Gastroesophageal sphincter (tissue), 4 donors: Measurements from ENCODE around the gene RIC1. TPM values are rescaled to one million over a fixed set of nuclear protein-coding genes. Genes with fewer than 3 reads are reported as not detected.
"Not testable (repeated sequence)": the region's sequence is repeated elsewhere in the genome, so short reads cannot be mapped to it uniquely, and the experiment has no call there.

Experiments
- ATAC-seq: fragments of 150-250 bp; one replicate; pipeline ENCODE4 v1.9.1; 2016; ENCODE audit warnings: mild to moderate bottlenecking, moderate library complexity
- H3K27ac ChIP-seq, 4 donors: fragments of 200-600 bp; sonication (generic) in 3 of 4; 1 replicate in 3 of 4; 2 replicates in 1 of 4; pipeline ENCODE4 v1.5.1; 2016 to 2019
- H3K27me3 ChIP-seq: fragments of 200-600 bp; sonication (generic); one replicate; pipeline ENCODE4 v1.5.1; 2019
- H3K36me3 ChIP-seq, 2 donors: fragments of 200-600 bp; sonication (generic); one replicate each; pipeline ENCODE4 v1.5.1; 2019; ENCODE audit warnings: control low read depth in 1 of 2
- H3K4me1 ChIP-seq, 3 donors: fragments of 200-600 bp; sonication (generic); 1 replicate in 2 of 3; 2 replicates in 1 of 3; pipeline ENCODE4 v1.5.1; 2016 to 2019; ENCODE audit warnings: control low read depth in 2 of 3
- H3K4me3 ChIP-seq, 2 donors: fragments of 200-600 bp; sonication (generic); one replicate each; pipeline ENCODE4 v1.5.1; 2019; ENCODE audit warnings: mild to moderate bottlenecking in 1 of 2, moderate library complexity in 1 of 2
- H3K9me3 ChIP-seq, 3 donors: fragments of 200-600 bp; sonication (generic); one replicate each; pipeline ENCODE4 v1.5.1; 2017 to 2019; ENCODE audit warnings: control low read depth in 2 of 3
- EP300 ChIP-seq: sonication (generic); formaldehyde crosslinking; IDR thresholded peaks from one replicate; pipeline ENCODE4 v1.6.1; 2017; ENCODE audit warnings: antibody characterized with exemption, mild to moderate bottlenecking
- POLR2A ChIP-seq, 2 donors: fragments of 450-650 bp; IDR thresholded peaks; one replicate each; pipeline ENCODE4 v1.6.1; 2017; ENCODE audit warnings: antibody characterized with exemption in 2 of 2, mild to moderate bottlenecking in 2 of 2, moderate library complexity in 1 of 2
- POLR2AphosphoS5 ChIP-seq: sonication (generic); formaldehyde crosslinking; IDR thresholded peaks from one replicate; pipeline ENCODE4 v1.6.1; 2017; ENCODE audit warnings: antibody characterized with exemption
- WGBS, 2 donors: methylation state at CpG; one replicate each; pipeline ENCODE4 v1.1.5; 2018; ENCODE audit warnings: low coverage in 1 of 2; 5-methylcytosine and 5-hydroxymethylcytosine counted together
- total RNA-seq, 4 donors: library from RNA; depleted of rRNA; stranded (reverse); fragments of >200 nt; gene quantifications; one replicate each; pipeline ENCODE4 v1.1.0, GENCODE V29; 2016
- TF ChIP-seq, protein P1 (sequence below), 4 experiments: fragments of 200-600 bp in 2 of 4; fragments of 450-650 bp in 2 of 4; sonication (generic) in 1 of 4; IDR thresholded peaks; one replicate each; pipeline ENCODE4 v1.5.1; 2017 to 2019; ENCODE audit warnings: antibody characterized with exemption in 4 of 4, mild to moderate bottlenecking in 2 of 4, moderate library complexity in 2 of 4

Gene RIC1
- total RNA-seq, 4 donors from 2014 or later: 39.2 to 60.5 (median 47.2) TPM

DNA sequence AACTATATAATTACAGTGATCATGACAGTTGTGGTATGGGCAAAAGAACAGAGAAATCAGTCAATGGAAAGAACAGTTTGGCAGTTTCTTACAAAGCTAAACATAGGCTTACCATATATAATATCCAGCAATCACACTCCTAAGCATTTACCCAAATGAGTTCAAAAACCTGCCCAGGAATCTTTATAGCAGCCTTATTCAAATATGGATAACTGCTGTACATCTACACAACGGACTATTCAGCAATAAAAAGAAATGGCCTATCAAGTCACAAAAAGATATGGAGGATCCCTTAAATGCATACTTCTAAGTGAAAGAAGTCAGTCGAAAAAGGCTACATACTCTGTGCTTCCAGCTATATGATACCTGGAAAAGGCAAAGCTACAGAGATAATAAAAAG lies 167.4 kb downstream of the RIC1 start:
- Histone ChIP-seq H3K4me3 (no peak overlapping the region), H3K36me3 (peaks cover 0 to 18% of the 10 kb centered on the region in 2 donors), H3K27ac (no peak overlapping the region), H3K9me3 (no peaks in the 10 kb centered on the region), H3K27me3 (no peaks in the 10 kb centered on the region), H3K4me1 (peaks cover 1 to 15% (median 2%) of the 10 kb centered on the region in 3 donors)
- TF ChIP-seq POLR2A (IDR thresholded peaks at IDR 0.05) (no peak), POLR2AphosphoS5 (no peak), EP300 (no peak)
- TF ChIP-seq, protein P1, sequence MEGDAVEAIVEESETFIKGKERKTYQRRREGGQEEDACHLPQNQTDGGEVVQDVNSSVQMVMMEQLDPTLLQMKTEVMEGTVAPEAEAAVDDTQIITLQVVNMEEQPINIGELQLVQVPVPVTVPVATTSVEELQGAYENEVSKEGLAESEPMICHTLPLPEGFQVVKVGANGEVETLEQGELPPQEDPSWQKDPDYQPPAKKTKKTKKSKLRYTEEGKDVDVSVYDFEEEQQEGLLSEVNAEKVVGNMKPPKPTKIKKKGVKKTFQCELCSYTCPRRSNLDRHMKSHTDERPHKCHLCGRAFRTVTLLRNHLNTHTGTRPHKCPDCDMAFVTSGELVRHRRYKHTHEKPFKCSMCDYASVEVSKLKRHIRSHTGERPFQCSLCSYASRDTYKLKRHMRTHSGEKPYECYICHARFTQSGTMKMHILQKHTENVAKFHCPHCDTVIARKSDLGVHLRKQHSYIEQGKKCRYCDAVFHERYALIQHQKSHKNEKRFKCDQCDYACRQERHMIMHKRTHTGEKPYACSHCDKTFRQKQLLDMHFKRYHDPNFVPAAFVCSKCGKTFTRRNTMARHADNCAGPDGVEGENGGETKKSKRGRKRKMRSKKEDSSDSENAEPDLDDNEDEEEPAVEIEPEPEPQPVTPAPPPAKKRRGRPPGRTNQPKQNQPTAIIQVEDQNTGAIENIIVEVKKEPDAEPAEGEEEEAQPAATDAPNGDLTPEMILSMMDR (IDR thresholded peaks at IDR 0.05): no peak
- ATAC-seq: no peak
- WGBS, 2 donors: 88 to 94% methylated on average over 1 to 2 of the region's 2 CpGs

DNA sequence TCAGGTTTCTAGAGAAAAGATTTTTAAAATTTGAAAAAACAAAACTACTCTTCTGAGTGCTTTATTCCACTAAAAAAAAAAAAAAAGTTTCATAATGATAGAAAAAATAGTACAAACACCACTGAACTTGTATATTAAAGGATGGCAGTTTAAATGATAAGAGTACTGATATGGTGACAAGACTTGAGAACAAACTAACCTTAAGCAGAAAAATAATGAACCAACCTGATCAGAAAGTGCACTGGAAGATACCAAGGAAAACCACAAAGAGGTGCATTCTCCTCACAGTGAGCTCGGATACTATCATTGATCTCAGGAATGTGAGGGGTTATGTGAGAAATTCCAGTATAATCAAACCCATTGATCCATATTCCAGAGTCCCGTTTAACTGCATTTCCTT lies 169.7 kb downstream of the RIC1 start:
- no peak overlapping the region for H3K27ac ChIP-seq
- H3K9me3 ChIP-seq: no peaks in the 10 kb centered on the region
- H3K4me3 ChIP-seq: no peak overlapping the region
- TF ChIP-seq POLR2A (IDR thresholded peaks at IDR 0.05) (no peak), EP300 (no peak), POLR2AphosphoS5 (no peak)
- TF ChIP-seq, protein P1 (IDR thresholded peaks at IDR 0.05): no peak
- H3K4me1 ChIP-seq: peaks cover 4 to 20% (median 5%) of the 10 kb centered on the region in 3 donors
- 53 to 68% methylated on average over 2 of the region's 2 CpGs for WGBS, 2 donors
- H3K36me3 ChIP-seq: peaks cover 0 to 18% of the 10 kb centered on the region in 2 donors
- no peak for ATAC-seq
- H3K27me3 ChIP-seq: no peaks in the 10 kb centered on the region

- no peak for ATAC-seq
- Histone ChIP-seq H3K36me3 (peaks cover 0 to 23% of the 10 kb centered on the region in 2 donors), H3K4me3 (peak overlapping the region; percentile 14 to 35), H3K27ac (peak overlapping the region in 2 of 4 donors; percentile 9 to 28), H3K27me3 (no peaks in the 10 kb centered on the region), H3K9me3 (no peaks in the 10 kb centered on the region), H3K4me1 (peaks cover 4 to 20% (median 5%) of the 10 kb centered on the region in 3 donors)
- TF ChIP-seq POLR2A (IDR thresholded peaks at IDR 0.05): no peak
- TF ChIP-seq, protein P1 (IDR thresholded peaks at IDR 0.05): peak; percentile 20 to 72 (median 51)
- WGBS, 2 donors: 13 to 20% methylated on average over 5 of the region's 5 CpGs
These were observed 170.4 kb downstream of the RIC1 start for GRCh38 chr9:5799314-5799713.

DNA sequence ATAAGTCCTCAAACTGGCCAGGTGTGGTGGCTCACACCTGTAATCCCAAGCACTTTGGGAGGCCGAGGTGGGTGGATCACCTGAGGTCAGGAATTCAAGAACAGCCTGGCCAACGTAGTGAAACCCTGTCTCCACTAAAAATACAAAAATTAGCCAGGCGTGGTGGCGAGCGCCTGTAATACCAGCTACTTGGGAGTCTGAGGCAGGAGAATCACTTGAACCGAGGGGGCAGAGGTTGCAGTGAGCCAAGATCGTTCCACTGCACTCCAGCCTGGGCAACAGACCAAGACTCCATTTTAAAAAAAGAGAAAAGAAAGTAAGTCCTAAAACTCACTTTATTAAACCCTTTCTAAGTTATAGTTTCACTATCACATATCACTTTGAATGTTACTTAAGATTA lies 171.5 kb downstream of the RIC1 start:
- H3K9me3 ChIP-seq, H3K4me3 ChIP-seq, ATAC-seq, H3K27ac ChIP-seq, H3K27me3 ChIP-seq: not testable (repeated sequence)
- peaks cover 0 to 28% of the 10 kb centered on the region in 2 donors for H3K36me3 ChIP-seq
- H3K4me1 ChIP-seq: peaks cover 4 to 20% (median 5%) of the 10 kb centered on the region in 3 donors
- 67 to 79% methylated on average over 5 to 7 of the region's 7 CpGs for WGBS, 2 donors

- no peak overlapping the region for H3K4me3 ChIP-seq
- peaks cover 0 to 30% of the 10 kb centered on the region in 2 donors for H3K36me3 ChIP-seq
- TF ChIP-seq POLR2AphosphoS5 (no peak), POLR2A (IDR thresholded peaks at IDR 0.05) (no peak), EP300 (no peak)
- TF ChIP-seq, protein P1 (IDR thresholded peaks at IDR 0.05): no peak
- H3K4me1 ChIP-seq: peaks cover 4 to 20% (median 5%) of the 10 kb centered on the region in 3 donors
- no peaks in the 10 kb centered on the region for H3K27me3 ChIP-seq
- no peaks in the 10 kb centered on the region for H3K9me3 ChIP-seq
- no peak overlapping the region for H3K27ac ChIP-seq
- no peak for ATAC-seq
- 55 to 79% methylated on average over 3 to 4 of the region's 4 CpGs for WGBS, 2 donors
These were observed 172.2 kb downstream of the RIC1 start for GRCh38 chr9:5800969-5801738.
